Stimulated activated CD8-positive, alpha-beta memory T cell treated with anti-CD3 and anti-CD28 coated beads, Interleukin-12 subunit alpha, Interleukin-12 subunit beta, amount 100 ng/mL, for 24 hours (primary cell): ENCODE results near the gene CLIC1.

Source experiments
- DNase-seq: peaks from one replicate; pipeline ENCODE4 v3.0.0-alpha.2; 2020; ENCODE audit errors: extremely low read depth

CLIC1 gene

GRCh38 chr6:31701666-31702404 is 34.5 kb downstream of the CLIC1 start:
- no peak for DNase-seq

- DNase-seq = no peak
Observed at GRCh38 chr6:31700740-31701401, 35.5 kb downstream of the CLIC1 start.

- DNase-seq = no peak
Observed at GRCh38 chr6:31697555-31697954, 38.8 kb downstream of the CLIC1 start.

GRCh38 chr6:31693535-31693934 is 42.8 kb downstream of the CLIC1 start:
- DNase-seq = no peak

- no peak for DNase-seq
Observed at GRCh38 chr6:31692886-31693285, 43.4 kb downstream of the CLIC1 start.

GRCh38 chr6:31692353-31692752 is 44.0 kb downstream of the CLIC1 start:
- no peak for DNase-seq

- no peak for DNase-seq
Observed at GRCh38 chr6:31691564-31692108, 44.7 kb downstream of the CLIC1 start.

- no peak for DNase-seq
Observed at GRCh38 chr6:31691078-31691463, 45.3 kb downstream of the CLIC1 start.

GRCh38 chr6:31690231-31691077 is 45.9 kb downstream of the CLIC1 start:
- DNase-seq = no peak

- no peak for DNase-seq
Observed at GRCh38 chr6:31689249-31690110, 46.9 kb downstream of the CLIC1 start.

GRCh38 chr6:31687860-31688693 is 48.3 kb downstream of the CLIC1 start:
- DNase-seq = no peak

GRCh38 chr6:31687321-31687720 is 49.0 kb downstream of the CLIC1 start:
- DNase-seq = no peak

GRCh38 chr6:31686483-31686882 is 49.8 kb downstream of the CLIC1 start:
- no peak for DNase-seq

GRCh38 chr6:31683591-31683990 is 52.7 kb downstream of the CLIC1 start:
- DNase-seq = no peak

- no peak for DNase-seq
Observed at GRCh38 chr6:31681135-31681671, 55.1 kb downstream of the CLIC1 start.
